HG02798 (cell line): ENCODE measurements around the gene PLEKHB2.
"Not testable (repeated sequence)": the region's sequence is repeated elsewhere in the genome, so short reads cannot be mapped to it uniquely, and the experiment has no call there.

Source experiments
- ATAC-seq: cut with Tn5 transposase; IDR thresholded peaks from one replicate; pipeline ENCODE4 v1.9.1; 2021; ENCODE audit warnings: mild to moderate bottlenecking; ENCODE audit not compliant: unreplicated experiment, poor library complexity

Gene PLEKHB2

GRCh38 chr2:131181451-131181850 lies 76.3 kb downstream of the PLEKHB2 start:
- not testable (repeated sequence) for ATAC-seq

GRCh38 chr2:131193421-131193820 lies 88.3 kb downstream of the PLEKHB2 start:
- ATAC-seq: not testable (repeated sequence)

- ATAC-seq: not testable (repeated sequence)
Observed at GRCh38 chr2:131196186-131196585, 91.0 kb downstream of the PLEKHB2 start.
